ENCODE data around the gene TIGD6. TPM values are rescaled to one million over a fixed set of nuclear protein-coding genes. Genes with fewer than 3 reads are reported as not detected.

TIGD6 gene
- total and polyA plus RNA-seq, 10 of the 15 experiments (the other 5 are each of a cell fraction or from before 2014, with no cell fraction given) = 0.84 to 4.1 (median 2.7) TPM

DNA sequence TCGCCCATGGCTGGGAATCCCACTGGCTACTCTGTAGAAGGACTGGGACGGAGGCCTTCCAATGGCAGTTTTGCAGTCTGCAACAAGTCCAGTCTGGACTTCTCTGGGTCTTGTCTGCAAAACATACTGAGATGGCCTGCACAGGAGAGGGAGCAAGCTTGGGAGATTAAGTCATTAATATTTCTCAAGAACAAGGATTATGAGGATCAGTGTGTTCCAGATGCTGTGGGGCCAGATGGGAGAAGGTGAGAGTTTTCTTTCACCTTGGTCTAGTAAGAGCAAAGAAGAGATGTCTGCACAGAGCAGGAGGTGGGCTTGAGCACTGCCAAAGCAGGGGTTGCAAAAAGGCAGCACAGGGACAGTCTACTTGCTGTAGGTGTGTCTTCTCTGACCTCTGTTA lies 55.8 kb downstream of the TIGD6 start, which contains the start of gene PDE6A:
Gene PDE6A (minus strand): TSS at position 128 of the 400 bp plus-strand sequence. CDS start 120 bp downstream, at position 8.
- H3K4me1 ChIP-seq (ENCODE audit: control insufficient read depth, insufficient read depth, low read length) = no peaks in the 10 kb centered on the region
- RAD21 ChIA-PET (ENCODE audit: unreplicated experiment) = no interaction called here
- FAIRE-seq (no peak), ATAC-seq (no peak), DNase-seq (ENCODE audit: low read depth, low spot score) (no peak)
- H3K27me3 ChIP-seq (replicated peaks in 1 of 2; ENCODE audit: control insufficient read depth in 2 of 2, insufficient read depth in 2 of 2, low read length in 1 of 2) = no peaks in the 10 kb centered on the region; a peak in 1 of 4 replicates
- 41% methylated on average over 2 of the region's 2 CpGs for WGBS (ENCODE audit: insufficient coverage, insufficient replicate concordance, low lambda C conversion rate, missing lambda C conversion rate)
- in situ Hi-C loops (cut with MboI) = no loop called here
- no peak within 1 kb of the TSS for H3K27ac ChIP-seq (ENCODE audit: control insufficient read depth, insufficient read depth)
- no peaks in the 10 kb centered on the region for H3K9me3 ChIP-seq (replicated peaks; ENCODE audit: control insufficient read depth, insufficient read depth, low read length)
- no peaks in the 10 kb centered on the region for H3K36me3 ChIP-seq (ENCODE audit: control insufficient read depth in 2 of 2, insufficient read depth in 2 of 2, low read length in 1 of 2)
- CTCF ChIA-PET = interaction anchor here (0.6 kb wide), 1 partner anchor 18 kb away, joined by 3 read pairs; no protein-coding TSS in a partner anchor
- POLR2A ChIA-PET = no interaction called here
- intact Hi-C loops (cut with micrococcal nuclease; ENCODE audit: unreplicated experiment) = no loop called here
- no peaks in the 10 kb centered on the region for H4K20me1 ChIP-seq (ENCODE audit: control insufficient read depth, insufficient read depth)
- no peak for TF ChIP-seq NRF1 (conservative IDR thresholded peaks at IDR 0.05; ENCODE audit: low read depth, low read length)
- TF ChIP-seq MYB (IDR thresholded peaks at IDR 0.05; ENCODE audit: borderline replicate concordance, low read depth, low read length) = no peak
- no peak for TF ChIP-seq CREM (IDR thresholded peaks at IDR 0.05; ENCODE audit: low read depth)
- TF ChIP-seq CBFB (IDR thresholded peaks at IDR 0.05; ENCODE audit: low read depth) = no peak
- no peak for TF ChIP-seq EZH2 (IDR thresholded peaks at IDR 0.05; ENCODE audit: borderline replicate concordance, control insufficient read depth, low read depth, low read length)
- TF ChIP-seq RB1 (IDR thresholded peaks at IDR 0.05; ENCODE audit: borderline replicate concordance) = no peak
- TF ChIP-seq GATAD2B (conservative IDR thresholded peaks at IDR 0.05; ENCODE audit: low read depth) = no peak
- no peak for TF ChIP-seq CUX1 (IDR thresholded peaks at IDR 0.05; ENCODE audit: insufficient replicate concordance, low read depth, low read length)
- TF ChIP-seq RAD21 (IDR thresholded peaks at IDR 0.05; ENCODE audit: insufficient read depth, low read depth, low read length) = no peak
- TF ChIP-seq RFX5 (IDR thresholded peaks at IDR 0.05; ENCODE audit: low read depth, low read length) = no peak
- no peak for TF ChIP-seq SREBF2 (IDR thresholded peaks at IDR 0.05; ENCODE audit: low read length)
- TF ChIP-seq CHD2 (IDR thresholded peaks at IDR 0.05; ENCODE audit: borderline replicate concordance, low read depth, low read length) = no peak
- no peak for TF ChIP-seq ZBED1 (IDR thresholded peaks at IDR 0.05; ENCODE audit: borderline replicate concordance)
- TF ChIP-seq FOXM1 (IDR thresholded peaks at IDR 0.05; ENCODE audit: low read depth, low read length) = no peak
- no peak for TF ChIP-seq WRNIP1 (IDR thresholded peaks at IDR 0.05; ENCODE audit: borderline replicate concordance, low read depth, low read length)
- TF ChIP-seq CEBPB (IDR thresholded peaks at IDR 0.05; ENCODE audit: borderline replicate concordance in 1 of 2, low read depth in 2 of 2, low read length in 2 of 2) = no peak
- H3K4me2 ChIP-seq (ENCODE audit: control insufficient read depth, insufficient read depth) = no peak within 1 kb of the TSS
- H2AFZ ChIP-seq (ENCODE audit: control insufficient read depth, low read depth, low read length) = no peak within 1 kb of the TSS
- SMC1A ChIA-PET (ENCODE audit: uncharacterized antibody, unreplicated experiment) = no interaction called here
- H3K9ac ChIP-seq (ENCODE audit: control insufficient read depth, insufficient read depth, low read length) = no peak within 1 kb of the TSS
- H3K79me2 ChIP-seq (ENCODE audit: control insufficient read depth, insufficient read depth, low read length) = no peaks in the 10 kb centered on the region
- no TSS peak for BruUV-seq (replicated peaks)
- H3K4me3 ChIP-seq = no peak within 1 kb of the TSS

Measured in GM12878 (cell line).